ENCODE results near the gene APOBEC4.

APOBEC4 gene

GRCh38 chr1:183674339-183674738, 21.2 kb upstream of the APOBEC4 start:
- peak; percentile 46 for DNase-seq

GRCh38 chr1:183673605-183674323, 20.6 kb upstream of the APOBEC4 start:
- no peak for DNase-seq

GRCh38 chr1:183670169-183670568, 17.1 kb upstream of the APOBEC4 start:
- no peak for DNase-seq

- DNase-seq: no peak
These were observed 3.2 kb upstream of the APOBEC4 start for GRCh38 chr1:183656355-183656754.

GRCh38 chr1:183655562-183656075, 2.5 kb upstream of the APOBEC4 start:
- DNase-seq: peak; percentile 81

DNA sequence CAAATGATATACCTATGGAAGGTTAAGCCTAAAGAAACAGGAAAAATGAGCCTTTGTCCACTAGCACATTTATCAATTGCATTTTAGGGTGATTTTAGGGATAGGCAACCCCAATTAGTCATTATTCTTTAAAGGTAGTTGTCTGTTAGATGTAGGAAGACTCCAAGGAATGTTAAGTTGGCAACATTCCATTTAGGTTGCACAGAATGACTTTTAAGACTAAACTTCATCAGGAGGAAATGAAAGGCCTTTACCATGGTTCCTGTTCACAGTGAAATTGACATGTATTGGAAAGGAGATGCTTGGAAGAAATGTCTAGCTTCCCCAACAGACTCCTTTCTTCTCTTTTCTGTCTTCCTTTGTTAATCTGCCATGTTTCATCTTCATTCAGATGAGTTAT, 1.6 kb upstream of the APOBEC4 start:
- peak; percentile 11 for DNase-seq

DNA sequence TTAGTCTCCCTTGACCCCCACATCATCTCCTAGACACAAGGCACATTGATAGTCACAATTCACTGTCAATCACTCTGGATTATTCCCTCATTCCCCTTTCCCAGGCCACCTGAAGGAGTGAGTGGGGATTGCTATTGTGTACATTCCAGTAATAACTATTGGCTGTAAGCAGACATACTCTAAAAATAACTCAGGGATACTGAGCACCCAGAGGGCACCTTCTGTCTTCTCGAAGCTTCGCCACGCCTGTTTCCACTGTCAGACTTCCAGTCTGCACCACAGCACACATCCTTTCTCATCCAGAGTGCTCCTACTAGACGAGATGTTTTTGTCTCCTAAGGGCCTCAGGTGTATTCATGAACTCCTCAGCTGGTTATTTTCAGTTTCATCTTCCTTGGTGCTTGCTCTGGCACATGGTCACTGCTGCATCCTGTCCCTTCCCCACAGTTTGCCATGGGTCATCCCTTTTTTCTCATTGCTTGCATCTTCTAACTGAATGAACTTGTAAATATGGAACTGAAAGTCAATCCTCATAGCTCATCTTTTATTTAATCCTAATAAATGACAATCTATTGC, 848 bp upstream of the APOBEC4 start:
- no peak for DNase-seq

DNA sequence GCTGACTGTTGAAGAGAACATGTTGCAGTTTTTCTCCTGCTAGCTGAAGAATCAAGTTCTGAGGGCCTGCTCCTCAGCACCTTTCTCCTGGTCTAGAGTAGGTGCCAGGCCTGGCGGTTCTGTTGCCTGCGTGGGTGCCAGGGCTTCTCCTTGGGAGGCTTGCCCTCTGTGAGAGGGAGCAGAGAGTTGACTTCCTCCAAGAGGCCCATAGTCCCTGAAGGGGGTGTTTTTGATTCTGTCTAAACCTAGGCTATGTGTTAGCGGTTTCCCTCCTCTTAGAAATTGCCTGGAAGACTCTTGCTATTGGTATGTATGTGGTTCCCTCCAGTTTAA, 312 bp upstream of the APOBEC4 start:
- no peak for DNase-seq

DNA sequence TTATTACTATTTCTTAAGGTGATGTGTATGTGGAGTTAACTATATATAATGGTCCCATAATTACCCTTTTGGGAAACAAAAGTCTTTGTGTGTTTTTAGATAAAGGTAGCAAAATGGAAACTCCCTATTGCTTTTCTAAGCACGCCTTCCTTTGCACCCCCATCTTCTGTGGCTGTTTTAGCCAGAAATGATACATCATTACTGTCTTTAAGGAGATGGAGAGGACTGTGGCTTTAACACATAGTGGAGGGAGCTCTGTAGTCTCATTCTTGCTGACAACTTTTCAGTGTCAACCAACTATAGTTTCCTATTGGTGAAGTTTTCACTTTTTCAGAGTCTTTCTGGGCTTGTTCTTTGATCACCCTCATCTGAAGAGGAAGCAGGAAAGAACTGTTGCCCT, 1.0 kb downstream of the APOBEC4 start:
- DNase-seq: no peak

- DNase-seq: no peak
These were observed 1.5 kb downstream of the APOBEC4 start for GRCh38 chr1:183651612-183652011.

GRCh38 chr1:183648042-183648441, 5.1 kb downstream of the APOBEC4 start:
- no peak for DNase-seq

GRCh38 chr1:183646776-183647175, 6.3 kb downstream of the APOBEC4 start:
- no peak for DNase-seq

DNA sequence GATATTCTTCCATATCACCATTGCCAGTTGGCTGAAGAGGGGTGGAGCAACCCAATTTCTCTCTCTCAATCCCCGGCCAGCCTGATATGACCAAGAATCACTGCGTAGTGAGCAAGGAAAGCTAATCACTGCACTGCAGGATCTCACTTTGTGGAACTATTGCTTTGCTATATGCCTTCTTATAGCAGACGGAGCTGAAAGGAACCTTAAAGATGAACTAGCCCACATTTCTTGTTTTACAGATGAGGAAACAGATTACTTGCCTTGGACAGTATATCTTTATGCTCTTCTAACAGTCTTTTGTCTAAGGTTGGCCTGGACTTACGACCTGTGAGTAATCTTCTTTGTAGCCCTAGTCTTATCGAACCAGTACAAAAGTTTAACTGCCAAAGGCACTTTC, 7.6 kb downstream of the APOBEC4 start:
- no peak for DNase-seq

- DNase-seq: no peak
These were observed 10.9 kb downstream of the APOBEC4 start for GRCh38 chr1:183642166-183642565.

GRCh38 chr1:183640193-183640592, 12.9 kb downstream of the APOBEC4 start:
- no peak for DNase-seq

DNA sequence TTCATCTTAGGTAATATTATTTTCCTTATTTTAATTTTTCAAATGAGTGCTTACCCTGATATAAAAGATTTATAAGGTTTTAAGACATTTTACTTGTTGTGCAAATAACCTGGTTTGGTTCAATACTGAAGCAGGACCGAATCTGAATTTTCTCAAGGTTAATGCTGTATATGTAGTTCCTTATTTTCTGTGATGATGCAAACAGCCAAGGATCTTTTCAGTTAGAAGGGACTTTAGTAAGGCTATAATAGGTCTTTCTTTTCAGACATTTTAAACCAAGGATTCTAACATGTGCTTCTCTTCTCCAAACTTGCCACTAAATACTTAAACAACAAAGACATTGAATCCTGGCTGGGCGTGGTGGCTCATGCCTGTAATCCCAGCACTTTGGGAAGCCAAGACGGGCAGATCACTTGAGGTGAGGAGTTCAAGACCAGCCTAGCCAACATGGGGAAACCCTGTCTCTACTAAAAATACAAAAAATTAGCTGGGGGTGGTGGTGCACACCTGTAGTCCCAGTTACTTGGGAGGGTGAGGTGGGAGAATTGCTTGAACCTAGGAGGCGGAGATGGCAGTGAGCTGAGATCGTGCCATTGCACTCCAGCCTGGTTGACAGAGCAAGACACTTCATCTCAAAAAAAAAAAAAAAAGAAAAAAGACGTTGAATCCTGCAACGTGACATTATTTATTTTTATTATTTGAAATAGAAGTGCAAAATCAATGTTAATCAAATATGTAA, 14.3 kb downstream of the APOBEC4 start:
- DNase-seq: no peak

- no peak for DNase-seq
These were observed 16.3 kb downstream of the APOBEC4 start for GRCh38 chr1:183636783-183637182.

GRCh38 chr1:183636334-183636682, 16.8 kb downstream of the APOBEC4 start:
- no peak for DNase-seq

GRCh38 chr1:183635606-183636333, 17.3 kb downstream of the APOBEC4 start, which contains the start of gene ARPC5:
Gene ARPC5 (minus strand): TSS chr1:183635783. CDS start chr1:183635659, 124 bp downstream.
- peak; percentile 99 for DNase-seq

DNA sequence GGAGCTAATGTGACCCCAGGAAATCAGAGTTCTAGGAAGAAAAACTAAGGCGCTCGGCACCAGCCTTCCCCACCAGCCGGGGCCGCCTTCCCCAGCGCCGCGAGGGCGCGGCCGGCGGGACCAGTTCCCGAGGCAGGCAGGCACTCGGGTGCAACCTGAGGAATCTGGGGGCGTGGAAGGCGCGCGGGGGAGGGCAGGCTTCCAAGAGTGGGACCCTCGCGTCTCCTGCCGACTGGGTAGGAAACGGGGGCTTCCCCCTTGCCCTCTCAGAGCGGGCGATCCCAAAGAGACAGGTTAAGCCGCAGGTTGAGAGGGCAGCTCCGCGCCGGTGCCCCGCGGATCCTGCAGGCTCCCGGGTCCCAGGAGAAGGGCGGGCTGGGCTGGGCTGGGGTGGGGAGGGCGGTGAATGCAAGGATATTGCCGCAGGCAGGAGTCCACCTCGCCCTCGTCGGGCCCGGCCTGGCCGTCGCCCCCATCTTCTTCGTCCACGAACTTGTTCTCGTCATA, 18.0 kb downstream of the APOBEC4 start:
- DNase-seq: peak; percentile 35

- DNase-seq: no peak
These were observed 18.6 kb downstream of the APOBEC4 start for GRCh38 chr1:183634429-183635065.

- peak; percentile 94 for DNase-seq
These were observed 19.3 kb downstream of the APOBEC4 start for GRCh38 chr1:183633676-183634343.

All from fibroblast of skin of right quadriceps (primary cell).